HG03039 (cell line): Measurements from ENCODE around the gene TMCO4.

Experiments
- ATAC-seq: cut with Tn5 transposase; IDR thresholded peaks from one replicate; pipeline ENCODE4 v1.9.1; 2021; ENCODE audit warnings: mild to moderate bottlenecking, moderate library complexity; ENCODE audit not compliant: unreplicated experiment

TMCO4 gene

DNA sequence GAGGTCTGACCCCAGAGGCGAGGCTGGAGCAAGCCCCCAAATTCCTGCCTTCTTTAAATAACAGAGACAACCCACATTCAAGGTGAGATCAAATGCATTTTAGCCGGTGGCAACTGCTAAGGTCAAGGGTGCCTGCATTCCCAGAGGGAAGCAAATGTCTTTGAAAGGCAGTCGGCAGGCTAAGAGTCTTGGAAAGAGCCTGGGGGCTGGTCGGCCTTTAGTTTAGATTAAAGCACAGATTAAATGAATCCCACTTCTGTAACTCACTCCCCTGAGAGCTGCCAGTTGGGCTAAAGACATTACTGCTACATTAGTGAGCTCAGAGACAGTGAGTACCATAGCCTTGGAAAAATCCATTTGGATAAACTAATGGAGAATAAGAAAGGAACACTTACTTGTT lies 75.8 kb downstream of the TMCO4 start:
- ATAC-seq, result no peak

DNA sequence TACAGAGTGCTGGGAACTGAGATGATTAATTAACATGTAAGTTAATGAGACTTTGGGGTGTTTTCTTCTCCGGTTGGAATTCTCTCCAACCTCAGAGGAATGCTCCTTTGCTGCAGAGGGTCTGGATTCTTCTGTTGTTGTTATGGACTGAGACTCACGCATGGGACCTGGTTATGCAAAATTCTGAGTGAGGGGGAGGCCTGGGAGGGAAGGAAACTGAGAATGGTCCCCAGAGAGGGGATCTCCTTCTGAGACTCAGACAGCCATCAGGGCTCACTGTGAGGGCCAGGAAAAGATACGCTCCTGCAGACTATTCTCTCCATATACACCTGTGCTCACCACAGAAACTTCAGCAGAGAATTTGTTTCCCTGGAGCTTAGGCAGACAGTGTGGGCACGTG lies 78.7 kb downstream of the TMCO4 start:
- ATAC-seq, result no peak

DNA sequence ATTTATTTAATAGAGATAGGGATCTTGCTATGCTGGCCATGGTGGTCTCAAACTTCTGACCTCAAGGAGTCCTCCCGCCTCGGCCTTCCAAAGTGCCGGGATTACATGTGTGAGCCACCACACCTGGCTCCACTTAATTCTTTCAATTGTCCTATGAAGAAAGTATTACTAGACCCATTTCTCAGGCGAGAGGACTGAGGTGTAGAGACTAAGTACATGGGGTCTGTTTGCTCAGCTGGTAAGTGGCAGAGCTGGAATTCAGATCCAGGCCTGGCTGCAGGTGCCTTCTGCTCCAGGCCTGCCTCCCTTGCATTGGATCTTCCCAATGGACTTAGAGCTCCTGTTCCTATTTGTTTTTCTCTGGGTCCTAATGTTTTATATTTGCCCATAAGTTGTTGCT lies 79.5 kb downstream of the TMCO4 start:
- ATAC-seq, result no peak

DNA sequence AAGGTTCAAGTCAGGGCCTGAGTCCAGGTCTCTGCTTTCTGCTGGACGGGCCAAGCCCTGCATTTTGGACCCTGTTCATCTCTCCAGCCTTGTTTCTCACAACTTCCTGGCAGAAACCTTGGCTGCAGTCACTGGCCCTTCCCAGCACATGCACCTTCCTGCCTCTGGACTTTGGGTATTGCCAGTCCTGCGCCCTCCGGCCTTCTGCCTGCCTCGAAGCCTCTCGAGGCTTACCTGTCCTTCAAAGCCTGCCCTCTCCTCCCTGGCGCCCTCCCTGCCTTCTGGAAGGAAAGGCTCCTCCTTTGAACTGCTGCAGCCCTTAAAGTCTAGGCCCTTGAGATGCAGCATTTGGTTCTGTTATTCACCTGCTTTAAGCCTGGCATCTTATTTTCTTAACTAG lies 82.2 kb downstream of the TMCO4 start:
- ATAC-seq, result no peak

DNA sequence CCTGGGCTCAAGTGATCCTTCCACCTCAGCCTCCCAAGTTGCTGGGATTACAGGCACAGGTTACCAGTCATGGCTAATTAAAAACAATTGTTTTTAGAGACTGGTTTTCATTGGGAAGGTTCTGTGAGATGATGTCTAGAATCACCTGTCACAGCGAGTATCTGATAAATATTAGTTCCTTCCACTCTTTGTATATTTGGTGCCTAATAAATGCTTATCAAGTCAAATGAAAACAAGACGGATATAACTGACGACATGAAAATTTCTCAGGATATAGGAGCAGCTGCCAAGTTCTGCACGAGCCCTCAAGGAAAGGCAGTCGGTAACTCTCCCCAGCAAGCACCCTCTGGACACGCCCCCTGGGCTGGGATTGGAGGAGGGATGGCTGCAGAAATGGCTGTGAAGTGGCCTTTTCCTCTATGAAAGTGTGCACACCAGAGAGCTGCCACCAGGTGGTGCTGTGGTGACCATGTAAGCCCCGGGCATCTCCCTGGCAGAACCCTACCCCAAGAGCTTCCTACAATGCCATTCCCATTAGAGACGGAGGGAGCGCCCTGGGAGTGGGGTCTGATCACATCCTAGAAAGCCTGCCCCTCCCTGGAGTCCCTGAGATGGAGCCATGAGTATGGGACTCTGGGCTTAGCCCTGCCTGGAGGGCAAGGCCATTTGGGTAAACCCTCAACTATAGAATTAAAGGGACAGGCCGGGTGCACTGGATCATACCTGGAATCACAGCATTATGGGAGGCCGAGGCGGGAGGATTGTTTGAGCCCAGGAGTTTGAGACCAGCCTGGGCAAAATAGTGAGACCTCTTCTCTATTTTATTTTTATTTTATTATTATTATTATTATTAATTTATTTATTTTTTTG lies 84.1 kb downstream of the TMCO4 start:
- no peak for ATAC-seq

DNA sequence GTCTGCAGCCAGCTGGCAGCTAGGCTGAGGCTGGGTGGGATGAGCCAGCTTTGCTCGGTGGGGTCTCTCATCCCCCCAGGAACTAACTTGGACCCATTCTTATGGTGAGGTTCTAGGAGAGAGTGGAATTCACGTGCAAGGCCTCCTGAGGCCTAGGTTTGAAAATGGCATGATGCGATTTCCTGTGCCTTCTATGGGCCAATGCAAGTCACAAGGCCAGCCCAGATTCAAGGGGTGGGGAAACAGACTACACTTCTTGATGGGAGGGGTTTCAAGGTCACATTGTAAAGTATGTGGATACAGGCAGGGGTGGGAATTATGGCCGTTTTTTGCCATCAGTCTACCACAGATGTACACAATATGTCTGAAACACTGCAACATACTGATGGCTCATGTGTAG lies 86.8 kb downstream of the TMCO4 start:
- no peak for ATAC-seq

DNA sequence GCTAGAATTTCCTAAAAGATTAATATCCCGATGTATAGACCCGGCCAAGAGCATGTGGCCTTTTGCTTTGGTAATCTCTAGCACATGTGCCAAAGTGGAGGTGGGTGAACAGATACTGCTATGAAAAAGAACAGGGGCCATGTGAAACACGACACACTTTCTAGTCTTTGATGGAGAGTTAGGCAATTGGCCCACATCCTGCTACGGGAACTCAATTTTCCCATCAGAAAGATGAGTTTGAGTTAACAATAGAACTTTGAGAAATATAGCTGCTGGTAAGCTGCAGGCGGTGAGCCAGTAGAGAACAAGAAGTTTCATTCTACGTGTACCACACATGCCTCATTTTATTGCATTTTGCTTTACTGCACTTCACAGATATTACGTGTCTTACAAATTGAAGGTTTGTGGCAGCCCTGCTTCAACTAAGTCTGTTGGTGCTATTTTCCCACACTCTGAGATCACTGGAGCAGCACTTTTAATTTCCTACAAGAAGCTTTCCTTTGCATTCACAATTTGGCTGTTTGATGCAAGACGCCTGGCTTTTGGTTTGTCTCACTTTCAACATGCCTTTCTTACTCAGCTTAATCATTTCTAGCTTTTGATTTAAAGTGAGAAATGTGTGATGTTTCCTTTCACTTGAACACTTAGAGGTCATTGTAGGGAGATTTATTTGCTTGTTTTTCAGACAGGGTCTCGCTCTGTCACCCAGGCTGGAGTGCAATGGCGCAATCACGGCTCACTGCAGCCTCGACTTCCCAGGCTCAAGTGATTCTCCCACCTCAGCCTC lies 88.7 kb downstream of the TMCO4 start:
- ATAC-seq, result no peak

DNA sequence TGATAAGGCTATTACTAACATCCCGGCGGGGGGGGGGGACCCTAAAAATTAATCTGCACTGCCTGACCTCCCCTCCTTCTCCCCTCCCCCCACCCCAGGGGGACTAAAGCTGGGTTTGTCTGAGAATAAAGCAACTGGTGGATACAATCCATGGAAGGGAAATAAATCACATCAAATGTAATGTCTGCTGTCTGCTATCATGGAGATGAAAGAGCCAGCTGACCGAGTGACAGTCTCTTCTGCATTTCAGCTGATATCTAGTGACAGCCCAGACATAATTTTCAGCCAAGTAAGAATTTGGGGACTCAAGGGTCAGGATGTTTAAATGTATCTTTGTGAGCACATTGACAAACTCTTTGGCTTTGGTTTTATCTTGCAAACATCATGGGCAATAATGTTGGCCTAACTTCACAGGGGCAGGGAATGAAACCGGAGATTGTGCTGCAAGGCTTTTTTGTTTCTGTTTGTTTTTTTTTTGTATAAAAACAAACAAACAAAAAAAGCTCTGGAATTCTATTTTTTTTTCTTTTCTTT lies 90.4 kb downstream of the TMCO4 start:
- ATAC-seq, result no peak

DNA sequence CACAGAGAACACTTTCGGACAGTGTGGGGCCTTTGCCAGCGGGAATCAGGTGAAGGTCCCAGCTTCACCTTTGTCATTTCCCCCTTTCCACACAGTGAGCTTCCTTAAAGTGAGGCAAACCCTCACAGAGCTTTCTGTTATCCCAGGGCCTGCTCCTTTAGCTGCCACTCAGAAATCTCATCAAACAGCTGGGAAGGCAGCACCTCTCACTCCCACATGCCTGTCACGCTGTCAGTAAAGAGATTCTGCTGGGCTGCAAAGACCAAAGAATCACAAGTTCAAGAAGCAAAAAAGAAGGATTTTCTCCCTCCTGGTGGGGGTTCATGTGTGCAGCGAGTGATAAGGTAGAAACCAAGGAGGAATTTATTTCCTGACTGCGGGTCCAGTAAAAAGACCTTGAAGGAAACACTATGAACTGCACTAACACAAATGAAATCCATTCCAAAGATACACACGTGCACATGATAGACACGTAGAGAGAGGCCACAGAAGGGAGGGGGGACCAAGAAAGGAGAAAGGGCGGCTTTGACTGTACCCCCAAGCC lies 91.1 kb downstream of the TMCO4 start:
- no peak for ATAC-seq

DNA sequence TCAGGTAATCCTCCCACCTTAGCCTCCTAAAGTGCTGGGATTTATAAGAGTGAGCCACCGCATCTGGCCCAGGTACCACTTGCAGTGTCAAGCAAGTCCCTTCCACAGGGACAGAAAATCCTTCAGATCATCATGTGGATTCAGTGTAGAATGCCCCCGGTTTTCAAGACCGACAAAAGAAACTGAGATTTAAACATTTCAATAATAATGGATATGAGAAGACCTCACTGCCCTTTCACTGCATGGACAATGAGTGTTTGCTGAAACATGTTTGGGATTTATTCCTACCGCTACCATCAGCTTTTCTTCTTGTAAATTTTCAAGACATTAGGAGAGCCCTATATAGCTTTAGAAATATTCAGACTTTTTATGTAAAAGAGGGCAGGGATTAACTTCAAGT lies 93.6 kb downstream of the TMCO4 start:
- ATAC-seq, result no peak

DNA sequence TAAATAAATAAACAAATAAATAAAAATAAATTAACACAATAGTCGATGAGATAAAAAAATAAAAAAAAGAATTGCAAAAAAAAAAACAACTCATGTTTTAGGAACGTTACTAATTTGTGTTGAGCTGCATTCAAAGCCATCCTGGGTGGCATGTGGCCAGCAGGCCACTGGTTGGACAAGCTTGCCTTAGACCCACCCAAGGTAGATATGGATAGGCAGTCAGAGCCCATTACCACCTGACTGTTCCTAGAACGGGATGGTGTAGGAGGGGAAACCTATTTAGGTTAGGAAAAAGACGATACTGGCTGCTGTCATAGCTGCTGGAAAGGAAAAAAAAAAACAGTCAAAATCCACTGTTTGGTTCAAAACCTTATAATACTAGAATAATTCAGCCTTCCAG lies 94.3 kb downstream of the TMCO4 start:
- ATAC-seq, result no peak

DNA sequence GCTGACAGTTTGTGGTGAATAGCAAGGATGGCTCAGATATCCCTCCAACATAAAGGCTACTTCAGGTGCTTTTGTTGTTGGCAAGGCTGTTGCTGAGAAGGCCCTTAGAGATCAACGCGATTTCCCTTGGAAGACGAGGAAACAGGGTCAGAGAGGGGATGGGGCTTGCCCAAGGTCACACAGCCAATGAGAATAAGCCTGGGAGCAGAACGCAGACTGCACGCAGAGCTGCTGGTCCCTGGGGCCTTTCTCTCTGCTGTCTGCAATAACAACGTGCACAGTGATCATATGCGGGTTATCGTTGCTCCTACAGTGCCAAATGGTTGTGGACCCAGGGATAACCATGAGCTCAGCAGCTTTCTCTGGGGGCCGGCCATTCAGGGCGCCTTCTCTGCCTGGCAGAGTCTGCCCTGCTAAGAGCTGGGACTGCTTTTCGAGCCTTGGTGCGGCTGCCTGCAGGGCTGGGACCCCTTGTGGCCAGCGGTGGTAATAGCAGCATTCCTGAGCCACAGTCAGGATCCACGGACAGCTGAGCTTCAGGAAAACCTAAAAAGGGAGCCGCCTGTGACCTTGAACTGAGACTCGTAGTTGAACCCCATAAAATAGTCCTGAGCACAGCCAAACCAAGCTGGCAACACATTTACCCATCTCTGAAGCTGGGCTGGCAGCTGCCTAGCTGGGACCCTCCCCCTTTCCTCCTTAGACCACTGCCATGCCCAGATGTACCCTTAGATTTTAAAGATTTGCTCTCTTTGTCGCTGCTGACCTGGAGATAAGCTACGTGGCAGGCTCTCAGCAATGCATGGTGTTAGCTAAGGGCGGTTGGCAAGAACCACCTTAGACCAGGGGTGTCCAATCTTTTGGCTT lies 95.2 kb downstream of the TMCO4 start:
- no peak for ATAC-seq

DNA sequence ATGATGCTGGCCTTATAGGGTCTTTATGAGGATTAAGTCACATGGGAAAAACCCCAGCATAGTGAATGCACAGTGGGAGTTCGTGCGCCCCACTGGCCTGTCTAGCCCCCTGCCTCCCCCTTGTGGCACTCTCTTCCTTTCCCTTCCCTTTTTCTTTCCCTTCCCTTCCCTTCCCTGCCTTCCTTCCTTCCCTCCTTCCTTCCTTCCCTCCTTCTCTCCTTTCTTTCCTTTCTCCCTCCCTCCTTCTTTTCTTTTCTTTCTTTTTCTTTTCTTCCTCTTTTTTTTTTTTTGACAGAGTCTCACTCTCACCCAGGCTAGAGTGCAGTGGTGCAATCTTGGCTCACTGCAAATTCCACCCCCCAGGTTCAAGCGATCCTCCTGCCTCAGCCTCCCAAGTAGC lies 96.4 kb downstream of the TMCO4 start:
- ATAC-seq, result no peak

DNA sequence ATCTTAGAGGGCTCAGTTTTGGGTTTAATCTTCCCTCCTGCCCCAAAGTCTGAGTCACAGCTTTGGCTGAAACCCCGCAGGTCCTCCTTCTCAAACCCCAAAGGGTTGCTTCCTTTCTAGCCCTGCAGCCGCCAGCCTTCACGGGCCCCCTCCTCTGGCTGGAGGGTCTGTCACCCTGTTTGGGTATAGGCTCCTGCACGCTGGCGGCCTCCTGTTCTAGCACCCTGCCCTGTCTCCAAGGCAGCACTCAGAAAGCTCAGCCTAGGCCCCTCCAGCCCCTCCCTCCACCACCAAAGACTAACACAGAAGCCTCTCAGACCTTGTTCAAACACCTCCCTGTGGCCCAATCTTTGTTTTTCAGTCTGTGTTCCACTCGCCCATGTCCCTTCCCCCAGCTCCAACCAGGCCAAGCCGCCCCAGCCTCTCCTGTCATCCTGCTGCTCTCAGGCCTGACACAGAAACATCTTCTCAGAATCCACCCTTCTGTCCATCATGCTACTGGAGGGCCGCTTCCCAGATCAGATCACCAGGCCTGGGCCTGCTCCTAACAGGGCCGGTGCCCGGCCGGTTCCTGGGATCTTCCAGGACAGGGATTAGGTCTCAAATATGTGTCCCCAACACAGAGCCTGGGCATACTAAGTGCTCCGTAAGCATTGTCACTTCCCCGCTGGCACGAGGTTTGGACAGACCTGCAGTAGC lies 99.5 kb downstream of the TMCO4 start:
- ATAC-seq, result no peak

DNA sequence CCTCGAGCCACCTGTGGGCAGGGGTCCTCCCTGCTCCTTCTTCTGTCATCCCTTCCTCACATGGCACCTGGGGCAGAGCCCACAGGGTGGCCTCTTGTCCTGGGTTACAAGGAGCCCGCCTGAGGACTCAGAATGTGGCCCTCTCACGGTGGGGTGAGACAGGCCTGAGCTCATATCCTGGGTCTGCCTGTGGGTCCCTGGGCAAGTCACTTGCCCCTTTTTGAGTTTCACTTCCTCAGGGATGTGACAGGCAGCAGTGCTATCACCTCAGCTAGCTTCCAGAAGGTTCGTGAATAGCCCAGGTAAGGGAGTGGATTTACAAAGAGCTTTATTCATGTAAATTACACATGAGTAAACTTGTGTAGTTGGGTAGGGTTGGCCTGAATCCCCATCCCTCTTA lies 101.5 kb downstream of the TMCO4 start:
- no peak for ATAC-seq

DNA sequence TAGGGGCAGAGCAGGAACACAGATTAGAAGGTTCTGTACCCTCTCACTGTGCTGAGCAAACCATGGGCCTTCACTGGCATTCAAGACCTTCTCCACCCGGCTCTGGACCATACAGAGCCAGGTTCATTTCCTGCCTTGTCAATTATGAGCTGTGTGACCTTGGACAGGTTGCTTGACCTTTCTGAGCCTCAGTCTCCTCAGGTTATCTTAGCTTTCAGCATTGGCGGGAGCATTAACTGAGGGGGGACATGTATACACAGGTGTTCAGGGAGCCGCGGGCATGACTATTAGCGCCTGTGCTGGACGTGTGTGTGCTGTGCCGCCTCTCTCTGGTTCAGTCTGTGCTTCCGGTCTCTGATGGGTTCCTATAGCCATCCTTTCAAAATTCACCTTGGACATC lies 102.9 kb downstream of the TMCO4 start:
- no peak for ATAC-seq

DNA sequence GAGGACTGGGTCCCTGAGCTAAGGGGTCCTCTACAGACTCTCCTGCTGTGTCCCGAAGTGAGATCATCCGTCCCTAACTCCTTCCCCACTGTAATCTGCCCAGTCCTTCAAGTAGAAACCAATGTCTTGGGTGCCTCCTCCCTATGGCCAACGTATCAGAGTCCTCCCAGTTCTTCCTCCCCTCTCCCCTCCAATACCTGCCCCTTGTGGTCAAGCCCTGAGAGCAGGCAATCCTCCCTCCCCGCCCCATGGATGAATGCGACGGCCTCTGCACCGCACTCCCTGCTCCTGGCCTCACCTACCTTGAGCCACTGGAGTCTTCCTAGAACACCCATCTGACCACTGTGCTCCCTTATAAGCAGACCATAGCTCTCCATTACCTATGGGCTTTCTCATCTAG lies 103.9 kb downstream of the TMCO4 start:
- ATAC-seq, result no peak

DNA sequence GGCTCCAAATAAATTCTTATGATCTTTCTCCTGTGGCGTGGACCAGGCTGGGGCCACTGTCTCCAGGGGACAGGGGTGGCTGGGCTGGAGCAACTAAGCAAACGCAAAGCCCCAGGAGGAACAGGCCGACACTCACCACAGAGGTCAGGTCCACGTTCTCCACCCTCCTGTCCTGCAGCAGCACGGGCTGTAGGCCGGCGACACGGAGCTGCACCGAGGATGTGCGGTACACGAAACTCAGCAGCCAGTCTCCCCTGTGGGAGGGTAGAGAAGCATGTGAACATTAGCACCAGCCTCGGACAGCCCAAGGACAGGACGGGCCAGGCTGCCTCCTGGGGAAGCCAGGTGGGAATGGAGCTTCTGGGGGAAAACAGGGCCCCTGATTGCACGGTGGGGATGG lies 105.4 kb downstream of the TMCO4 start:
- ATAC-seq, result no peak

DNA sequence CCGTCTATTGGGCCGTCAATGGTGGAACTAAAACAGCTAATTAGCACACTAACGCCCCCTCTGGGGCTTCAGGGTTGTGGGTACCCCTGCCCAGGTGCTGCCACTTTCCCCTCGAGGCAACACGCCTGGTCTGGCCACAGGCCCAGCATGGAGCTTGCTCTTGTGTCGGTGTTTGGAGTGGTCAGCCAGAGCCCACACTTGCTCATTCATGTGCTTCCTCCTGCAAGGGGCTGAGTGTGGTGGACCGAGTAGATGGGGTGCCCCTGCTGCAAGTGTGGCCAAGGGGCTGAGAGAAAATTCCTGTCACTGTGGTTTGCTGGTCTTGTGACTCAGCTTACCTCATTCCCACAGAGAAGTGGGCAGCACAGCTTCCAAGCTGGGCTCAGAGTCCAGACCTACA lies 109.4 kb downstream of the TMCO4 start:
- ATAC-seq, result no peak

DNA sequence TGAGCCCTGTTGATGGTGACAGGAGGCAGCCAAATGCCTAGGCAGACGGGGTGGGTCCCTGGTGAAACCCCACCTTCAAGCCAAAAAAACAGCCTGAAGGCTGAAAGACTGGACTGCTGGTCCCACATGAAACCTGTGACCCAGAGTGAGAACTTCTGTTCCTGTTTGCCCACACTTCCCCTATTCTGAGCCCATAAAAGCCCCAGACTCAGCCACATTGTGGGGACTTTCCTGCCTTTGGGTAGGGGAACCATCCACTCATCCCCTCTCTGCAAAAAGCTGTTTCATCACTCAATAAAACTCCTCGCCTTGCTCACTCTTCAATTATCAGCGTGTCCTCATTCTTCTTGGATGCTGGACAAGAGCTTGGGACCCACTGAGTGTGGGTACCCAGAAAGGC lies 109.9 kb downstream of the TMCO4 start:
- no peak for ATAC-seq
